IMR-90 (cell line): ENCODE results near the gene ACTA2.

Source experiments
- CTCF ChIP-seq: conservative IDR thresholded peaks from 2 replicates; pipeline ENCODE4 v1.5.1; 2012; ENCODE audit warnings: mild to moderate bottlenecking, low read depth, low read length, improper control_type of control experiment
- FOS ChIP-seq: fragments of 150-350 bp; IDR thresholded peaks from 2 replicates; pipeline ENCODE4 v1.6.1; 2016; ENCODE audit warnings: low read depth, low read length
- MAFK ChIP-seq: IDR thresholded peaks from 2 replicates; pipeline ENCODE4 v1.6.1; 2012; ENCODE audit warnings: low read depth, low read length, improper control_type of control experiment
- POLR2A ChIP-seq: IDR thresholded peaks from 2 replicates; pipeline ENCODE4 v1.6.1; 2012; ENCODE audit warnings: mild to moderate bottlenecking, low read depth, low read length
- USF2 ChIP-seq: fragments of 150-350 bp; IDR thresholded peaks from 2 replicates; pipeline ENCODE4 v1.6.1; 2017; ENCODE audit warnings: mild to moderate bottlenecking, antibody characterized with exemption, low read length, low read depth

DNA sequence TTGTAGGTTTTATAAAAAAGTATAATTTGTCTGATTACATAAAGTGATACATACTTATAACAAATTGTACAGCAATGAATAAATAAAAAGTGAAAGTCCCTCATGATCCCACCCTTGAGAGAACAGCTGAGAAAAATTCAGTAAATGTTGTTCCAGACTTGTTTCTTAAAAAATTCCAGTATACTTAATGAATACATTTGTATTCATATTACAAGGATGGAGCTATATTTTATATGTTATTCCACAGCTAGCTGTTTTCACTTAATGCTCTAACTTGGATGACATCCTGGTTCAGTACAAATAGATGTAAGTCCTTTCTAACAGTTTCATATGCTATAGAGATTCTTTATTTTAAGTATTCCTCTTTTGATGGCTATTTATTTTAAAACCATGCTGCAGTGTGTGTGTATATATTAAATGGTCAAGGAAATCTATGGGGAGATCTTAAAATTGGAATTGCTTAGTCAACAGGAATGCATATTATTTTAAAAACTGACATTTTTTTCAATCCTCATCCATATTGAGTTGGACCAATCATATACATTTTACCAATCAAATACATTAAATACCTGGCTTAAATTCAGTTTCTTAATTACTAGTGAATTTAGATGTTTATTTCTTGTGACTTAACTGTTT is 63.6 kb downstream of the ACTA2 start:
- TF ChIP-seq CTCF, result no peak
- TF ChIP-seq POLR2A, result no peak
- no peak for TF ChIP-seq USF2
- TF ChIP-seq MAFK, result no peak
- TF ChIP-seq FOS, result no peak
